IMR-90 (cell line): ENCODE measurements around the gene NR1H2. TPM values are rescaled to one million over a fixed set of nuclear protein-coding genes. Genes with fewer than 3 reads are reported as not detected.

Experiments
- FOS ChIP-seq: fragments of 150-350 bp; IDR thresholded peaks from 2 replicates; pipeline ENCODE4 v1.6.1; 2016; ENCODE audit warnings: low read depth, low read length
- MXI1 ChIP-seq: IDR thresholded peaks from 2 replicates; pipeline ENCODE4 v1.6.1; 2012; ENCODE audit warnings: low read depth, mild to moderate bottlenecking, low read length, moderate library complexity, borderline replicate concordance
- NFE2L2 ChIP-seq: fragments of 150-350 bp; IDR thresholded peaks from 2 replicates; pipeline ENCODE4 v1.6.1; 2016; ENCODE audit warnings: low read depth, mild to moderate bottlenecking, low read length
- polyA plus RNA-seq, 3 experiments: library from polyadenylated mRNA; depleted of rRNA; stranded (reverse); fragments of >200 nt; gene quantifications; 2 replicates each; pipeline ENCODE4 v1.2.3, GENCODE V29; 2012; ENCODE audit warnings: low replicate concordance in 1 of 3
- total RNA-seq: library from RNA; depleted of rRNA; stranded (reverse); fragments of >200 nt; gene quantifications from 2 replicates; pipeline ENCODE4 v1.2.3, GENCODE V29; 2012

NR1H2 gene
- total and polyA plus RNA-seq, 2 of the 4 experiments (the other 2 are of a cell fraction): 37.8 to 48.4 TPM

GRCh38 chr19:50357178-50358100 is 18.8 kb upstream of the NR1H2 start (continued):
- TF ChIP-seq NFE2L2: no peak
- no peak for TF ChIP-seq FOS
- no peak for TF ChIP-seq MXI1
